ENCODE data around the gene GPSM3. TPM values are rescaled to one million over a fixed set of nuclear protein-coding genes. Genes with fewer than 3 reads are reported as not detected.
A peak's percentile ranks its signal among the peaks of the same experiment; 100 is the strongest.

The GPSM3 gene
- total and polyA plus RNA-seq, 3 experiments from 2014 or later: 82.0 to 136 (median 89.5) TPM

DNA sequence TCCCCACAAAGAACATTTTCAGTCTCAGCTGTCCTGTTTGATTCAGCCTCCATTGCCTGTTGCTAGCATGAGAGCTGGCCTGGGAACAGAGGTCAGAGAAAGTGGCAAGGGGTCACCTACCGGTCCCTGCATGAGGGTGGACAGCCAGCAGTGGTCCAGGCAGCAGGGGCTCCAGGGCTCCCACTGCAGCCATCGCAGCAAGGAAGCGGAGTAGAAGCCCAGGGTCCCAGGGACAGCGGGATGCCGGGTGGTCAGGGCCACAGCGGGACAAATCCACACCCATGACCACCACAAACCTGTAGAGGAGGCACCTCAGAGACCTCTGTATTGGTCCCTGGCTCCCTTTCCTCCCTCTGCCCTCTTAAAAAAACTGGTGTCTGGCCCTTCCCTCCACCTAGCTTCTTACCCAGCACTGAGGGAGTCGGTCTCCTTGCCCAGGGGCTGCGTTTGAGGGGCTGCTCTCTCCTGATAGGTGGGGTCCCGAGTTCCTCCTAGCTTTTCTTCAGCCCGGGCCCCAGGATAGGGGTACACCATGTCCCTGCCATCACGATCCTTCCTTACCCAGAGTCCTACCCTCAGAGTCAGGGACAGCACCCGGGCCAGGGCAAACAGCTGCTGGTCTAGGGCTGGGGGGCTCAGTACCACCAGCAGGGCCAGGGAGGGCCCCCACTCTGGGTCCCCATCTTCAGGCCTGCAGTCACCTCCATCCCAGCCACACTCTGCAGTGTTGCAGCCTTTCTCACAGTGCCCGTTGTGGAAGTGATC is 8.4 kb upstream of the GPSM3 start:
- ChIA-PET POLR2A (no interaction called here), CTCF (interaction anchor here (1.0 kb wide), 1 partner anchor 8 kb away, joined by 3 read pairs; the partner anchor contains the start of gene GPSM3)
- Histone ChIP-seq H3K4me3 (ENCODE audit: low read length) (no peak overlapping the region), H3K9me3 (ENCODE audit: low read length) (no peaks in the 10 kb centered on the region), H3K36me3 (ENCODE audit: insufficient read depth, low read length) (no peaks in the 10 kb centered on the region), H3K27ac (ENCODE audit: low read depth, low read length) (no peak overlapping the region), H3K4me1 (ENCODE audit: insufficient read depth, low read length) (peaks cover 7% of the 10 kb centered on the region), H3K27me3 (ENCODE audit: insufficient read depth, low read length, poor library complexity, severe bottlenecking) (no peaks in the 10 kb centered on the region)
- peaks cover 3 to 11% of the 10 kb centered on the region in 2 donors for H3K27me3 Mint-ChIP-seq
- H3K4me3 Mint-ChIP-seq: no peak overlapping the region
- no peak overlapping the region for H3K27ac Mint-ChIP-seq
- H3K4me1 Mint-ChIP-seq: peaks cover 5 to 10% (median 6%) of the 10 kb centered on the region in 3 donors
- H3K9me3 Mint-ChIP-seq: no peaks in the 10 kb centered on the region
- no peak for DNase-seq
- peaks cover 0 to 6% (median 0%) of the 10 kb centered on the region in 3 donors for H3K36me3 Mint-ChIP-seq

DNA sequence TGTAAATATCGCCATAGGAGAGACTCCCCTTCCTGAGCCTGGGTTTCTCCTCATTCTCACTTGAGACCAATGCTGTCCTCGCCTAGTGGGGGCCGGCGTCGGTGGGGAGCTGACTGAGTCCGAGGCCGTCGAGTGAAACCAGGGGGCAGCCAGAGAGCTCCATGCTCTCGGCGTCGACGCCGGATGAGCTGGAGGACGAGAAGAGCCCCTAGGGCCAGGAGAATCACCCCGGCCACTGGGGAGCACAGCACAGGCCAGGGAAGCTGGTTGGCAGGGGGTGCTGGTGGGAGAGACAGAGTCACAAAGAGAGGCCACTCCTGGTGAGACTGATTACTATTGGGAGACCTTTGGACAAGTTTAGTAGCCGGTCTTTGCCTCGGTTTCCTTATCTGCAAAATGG is 6.4 kb upstream of the GPSM3 start:
- DNase-seq: no peak
- POLR2A ChIA-PET: no interaction called here
- H3K27ac ChIP-seq (ENCODE audit: low read depth, low read length): no peak overlapping the region
- no peaks in the 10 kb centered on the region for H3K27me3 ChIP-seq (ENCODE audit: insufficient read depth, low read length, poor library complexity, severe bottlenecking)
- Mint-ChIP-seq H3K36me3 (peaks cover 0 to 8% (median 0%) of the 10 kb centered on the region in 3 donors), H3K9me3 (no peaks in the 10 kb centered on the region), H3K27ac (peak overlapping the region in 3 of 8 donors; percentile 23 to 58 (median 55)), H3K4me1 (peaks cover 21 to 26% (median 22%) of the 10 kb centered on the region in 3 donors), H3K27me3 (peaks cover 0 to 11% of the 10 kb centered on the region in 2 donors), H3K4me3 (peak overlapping the region in 2 of 7 donors; percentile 24 to 72)
- H3K9me3 ChIP-seq (ENCODE audit: low read length): no peaks in the 10 kb centered on the region
- peaks cover 22% of the 10 kb centered on the region for H3K4me1 ChIP-seq (ENCODE audit: insufficient read depth, low read length)
- H3K36me3 ChIP-seq (ENCODE audit: insufficient read depth, low read length): no peaks in the 10 kb centered on the region
- CTCF ChIA-PET: no interaction called here
- no peak overlapping the region for H3K4me3 ChIP-seq (ENCODE audit: low read length)

DNA sequence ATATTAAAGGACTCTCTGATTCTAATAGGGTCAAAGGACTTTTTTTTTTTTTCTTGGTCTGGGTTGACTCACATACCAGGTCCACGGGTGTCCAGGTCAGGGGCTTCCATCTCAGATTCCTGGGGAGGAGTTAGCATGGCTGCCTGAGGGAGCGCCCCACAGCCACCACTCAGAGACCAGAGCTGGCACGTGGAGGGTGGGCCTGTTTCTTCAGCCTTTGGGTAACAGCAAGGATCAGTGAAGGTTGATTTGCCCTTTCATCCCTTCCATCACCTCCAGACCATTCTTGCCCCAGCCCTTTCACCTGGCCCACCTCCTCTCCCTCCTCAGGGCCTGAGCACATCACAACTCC is 5.9 kb upstream of the GPSM3 start:
- Histone ChIP-seq H3K27me3 (ENCODE audit: insufficient read depth, low read length, poor library complexity, severe bottlenecking) (no peaks in the 10 kb centered on the region), H3K27ac (ENCODE audit: low read depth, low read length) (no peak overlapping the region), H3K4me1 (ENCODE audit: insufficient read depth, low read length) (peaks cover 27% of the 10 kb centered on the region), H3K9me3 (ENCODE audit: low read length) (no peaks in the 10 kb centered on the region), H3K36me3 (ENCODE audit: insufficient read depth, low read length) (no peaks in the 10 kb centered on the region), H3K4me3 (ENCODE audit: low read length) (no peak overlapping the region)
- Mint-ChIP-seq H3K27me3 (peaks cover 2 to 8% of the 10 kb centered on the region in 2 donors), H3K36me3 (peaks cover 0 to 8% (median 0%) of the 10 kb centered on the region in 3 donors), H3K27ac (peak overlapping the region in 5 of 8 donors; percentile 42 to 99 (median 68)), H3K4me3 (peak overlapping the region in 4 of 7 donors; percentile 4 to 92 (median 55)), H3K4me1 (peaks cover 27 to 32% (median 28%) of the 10 kb centered on the region in 3 donors), H3K9me3 (no peaks in the 10 kb centered on the region)
- ChIA-PET POLR2A (interaction anchor here (0.5 kb wide), 1 partner anchor 56 kb away, joined by 4 read pairs; no protein-coding TSS in a partner anchor), CTCF (no interaction called here)
- no peak for DNase-seq

GRCh38 chr6:32196682-32197616 is 4.5 kb upstream of the GPSM3 start:
- no peaks in the 10 kb centered on the region for H3K27me3 ChIP-seq (ENCODE audit: insufficient read depth, low read length, poor library complexity, severe bottlenecking)
- CTCF ChIA-PET: interaction anchor here (1.3 kb wide), 1 partner anchor 36 kb away, joined by 5 read pairs; no protein-coding TSS in a partner anchor

GRCh38 chr6:32195902-32196681 is 3.6 kb upstream of the GPSM3 start:
- Mint-ChIP-seq H3K4me3 (peak overlapping the region; percentile 92 to 100 (median 96)), H3K27me3 (peaks cover 2 to 7% of the 10 kb centered on the region in 2 donors), H3K27ac (peak overlapping the region; percentile 98 to 100 (median 100)), H3K9me3 (no peaks in the 10 kb centered on the region), H3K36me3 (peaks cover 0 to 26% (median 5%) of the 10 kb centered on the region in 3 donors), H3K4me1 (peaks cover 30 to 43% (median 33%) of the 10 kb centered on the region in 3 donors)
- peak in 4 of 5 donors; percentile 50 to 85 (median 70) for DNase-seq
- CTCF ChIA-PET: interaction anchor here (0.9 to 2.2 kb wide), 13 partner anchors 13 to 642 kb away, joined by 3 to 19 read pairs (median 5); partner anchors contain the start of genes AGPAT1, ATF6B, FKBPL and TAP2
- POLR2A ChIA-PET: interaction anchor here (0.6 to 1.9 kb wide), 12 partner anchors 11 to 1732 kb away, joined by 3 to 34 read pairs (median 4); partner anchors contain the start of genes AGPAT1, ATF6B, FKBPL and NELFE
- no peaks in the 10 kb centered on the region for H3K9me3 ChIP-seq (ENCODE audit: low read length)
- H3K4me3 ChIP-seq (ENCODE audit: low read length): peak overlapping the region; percentile 78
- H3K4me1 ChIP-seq (ENCODE audit: insufficient read depth, low read length): peaks cover 34% of the 10 kb centered on the region
- H3K27ac ChIP-seq (ENCODE audit: low read depth, low read length): peak overlapping the region; percentile 99
- H3K27me3 ChIP-seq (ENCODE audit: insufficient read depth, low read length, poor library complexity, severe bottlenecking): no peaks in the 10 kb centered on the region
- H3K36me3 ChIP-seq (ENCODE audit: insufficient read depth, low read length): peaks cover 4% of the 10 kb centered on the region

More at GRCh38 chr6:32196682-32197616, 4.5 kb upstream of the GPSM3 start:
- Mint-ChIP-seq H3K9me3 (no peaks in the 10 kb centered on the region), H3K27me3 (peaks cover 2 to 7% of the 10 kb centered on the region in 2 donors), H3K4me1 (peaks cover 29 to 37% (median 33%) of the 10 kb centered on the region in 3 donors), H3K4me3 (peak overlapping the region; percentile 92 to 100 (median 96)), H3K27ac (peak overlapping the region; percentile 98 to 100 (median 100)), H3K36me3 (peaks cover 0 to 18% (median 0%) of the 10 kb centered on the region in 3 donors)
- POLR2A ChIA-PET: no interaction called here
- H3K4me3 ChIP-seq (ENCODE audit: low read length): peak overlapping the region; percentile 78
- DNase-seq: peak in 1 of 5 donors; percentile 27
- H3K4me1 ChIP-seq (ENCODE audit: insufficient read depth, low read length): peaks cover 34% of the 10 kb centered on the region
- H3K9me3 ChIP-seq (ENCODE audit: low read length): no peaks in the 10 kb centered on the region
- H3K36me3 ChIP-seq (ENCODE audit: insufficient read depth, low read length): no peaks in the 10 kb centered on the region
- H3K27ac ChIP-seq (ENCODE audit: low read depth, low read length): peak overlapping the region; percentile 99

DNA sequence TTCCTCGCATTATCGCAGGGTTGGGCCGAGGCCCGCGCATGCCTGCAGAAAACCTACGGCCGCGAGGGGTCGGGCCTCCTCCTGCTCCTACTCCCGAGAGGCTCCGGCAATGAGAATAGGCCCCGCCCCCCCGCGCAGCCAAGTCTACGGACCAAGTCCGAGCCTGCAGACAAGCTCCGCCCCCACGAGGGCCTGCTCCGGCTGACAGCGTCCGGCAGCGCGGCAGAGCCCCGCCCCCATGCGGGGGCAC is 3.1 kb upstream of the GPSM3 start:
- peaks cover 5% of the 10 kb centered on the region for H3K36me3 ChIP-seq (ENCODE audit: insufficient read depth, low read length)
- DNase-seq: peak; percentile 99 to 100 (median 100)
- H3K4me1 ChIP-seq (ENCODE audit: insufficient read depth, low read length): peaks cover 34% of the 10 kb centered on the region
- Mint-ChIP-seq H3K27me3 (peaks cover 2 to 6% of the 10 kb centered on the region in 2 donors), H3K36me3 (peaks cover 0 to 29% (median 8%) of the 10 kb centered on the region in 3 donors), H3K27ac (peak overlapping the region; percentile 98 to 100 (median 100)), H3K4me1 (peaks cover 31 to 46% (median 33%) of the 10 kb centered on the region in 3 donors), H3K4me3 (peak overlapping the region; percentile 92 to 100 (median 96)), H3K9me3 (no peaks in the 10 kb centered on the region)
- H3K27ac ChIP-seq (ENCODE audit: low read depth, low read length): peak overlapping the region; percentile 99
- no peaks in the 10 kb centered on the region for H3K27me3 ChIP-seq (ENCODE audit: insufficient read depth, low read length, poor library complexity, severe bottlenecking)
- CTCF ChIA-PET: interaction anchor here (0.9 to 2.2 kb wide), 14 partner anchors 13 to 643 kb away, joined by 3 to 19 read pairs (median 5); partner anchors contain the start of genes AGPAT1, ATF6B, FKBPL and TAP2
- H3K9me3 ChIP-seq (ENCODE audit: low read length): no peaks in the 10 kb centered on the region
- POLR2A ChIA-PET: interaction anchor here (0.7 to 1.9 kb wide), 12 partner anchors 10 to 1732 kb away, joined by 3 to 34 read pairs (median 4); partner anchors contain the start of genes AGPAT1, ATF6B, FKBPL and NELFE
- H3K4me3 ChIP-seq (ENCODE audit: low read length): peak overlapping the region; percentile 78
